HEK293 (cell line): Measurements from ENCODE around the gene ARL15.

Experiments
- BCL11A ChIP-seq: fragments of 450-650 bp; formaldehyde crosslinking; IDR thresholded peaks from 2 replicates; pipeline ENCODE4 v1.5.1; 2016; ENCODE audit warnings: low read depth, missing biosample characterization, missing genetic modification characterization
- MEIS1 ChIP-seq: sonication (generic); formaldehyde crosslinking; IDR thresholded peaks from 2 replicates; pipeline ENCODE4 v1.8.1; 2022; ENCODE audit warnings: missing genetic modification reagents, mild to moderate bottlenecking, borderline replicate concordance
- YY1 ChIP-seq: fragments of 450-650 bp; formaldehyde crosslinking; IDR thresholded peaks from 2 replicates; pipeline ENCODE4 v1.5.1; 2018; ENCODE audit warnings: missing biosample characterization, missing genetic modification characterization
- ZBTB17 ChIP-seq: fragments of 450-650 bp; formaldehyde crosslinking; IDR thresholded peaks from 2 replicates; pipeline ENCODE4 v1.5.1; 2016; ENCODE audit warnings: missing biosample characterization, missing genetic modification characterization
- ZBTB7A ChIP-seq: fragments of 450-650 bp; formaldehyde crosslinking; IDR thresholded peaks from 2 replicates; pipeline ENCODE4 v1.5.1; 2016; ENCODE audit warnings: low read depth, missing biosample characterization, missing genetic modification characterization
- ZNF16 ChIP-seq: fragments of 450-650 bp; formaldehyde crosslinking; IDR thresholded peaks from 2 replicates; pipeline ENCODE4 v1.5.1; 2016; ENCODE audit warnings: low read depth, missing biosample characterization, missing genetic modification characterization
- ZNF214 ChIP-seq: fragments of 450-650 bp; formaldehyde crosslinking; IDR thresholded peaks from 2 replicates; pipeline ENCODE4 v1.5.1; 2017; ENCODE audit warnings: missing biosample characterization, mild to moderate bottlenecking, missing genetic modification characterization, borderline replicate concordance
- ZNF274 ChIP-seq, 2 experiments: fragments of 200-500 bp in 1 of 2; fragments of 450-650 bp in 1 of 2; sonication (Bioruptor generic) in 1 of 2; formaldehyde crosslinking in 1 of 2; IDR thresholded peaks; 2 replicates each; pipeline versions ENCODE4 v1.5.1 to v1.6.1; 2014 to 2016; ENCODE audit warnings: borderline replicate concordance in 1 of 2, inconsistent platforms in 1 of 2, low read length in 1 of 2, missing biosample characterization in 1 of 2, missing genetic modification characterization in 1 of 2
- ZNF514 ChIP-seq: fragments of 450-650 bp; formaldehyde crosslinking; IDR thresholded peaks from 2 replicates; pipeline ENCODE4 v1.5.1; 2016; ENCODE audit warnings: missing biosample characterization, missing genetic modification characterization
- TF ChIP-seq, protein P1 (sequence below): fragments of 450-650 bp; formaldehyde crosslinking; IDR thresholded peaks from 2 replicates; pipeline ENCODE4 v1.5.1; 2016; ENCODE audit warnings: missing biosample characterization, missing genetic modification characterization
- TF ChIP-seq, protein P2 (sequence below): fragments of 450-650 bp; formaldehyde crosslinking; IDR thresholded peaks from 2 replicates; pipeline ENCODE4 v1.5.1; 2016; ENCODE audit warnings: missing biosample characterization, missing genetic modification characterization
- TF ChIP-seq, protein P3 (sequence below): fragments of 450-650 bp; formaldehyde crosslinking; IDR thresholded peaks from 2 replicates; pipeline ENCODE4 v1.5.1; 2016; ENCODE audit warnings: missing biosample characterization, missing genetic modification characterization

DNA sequence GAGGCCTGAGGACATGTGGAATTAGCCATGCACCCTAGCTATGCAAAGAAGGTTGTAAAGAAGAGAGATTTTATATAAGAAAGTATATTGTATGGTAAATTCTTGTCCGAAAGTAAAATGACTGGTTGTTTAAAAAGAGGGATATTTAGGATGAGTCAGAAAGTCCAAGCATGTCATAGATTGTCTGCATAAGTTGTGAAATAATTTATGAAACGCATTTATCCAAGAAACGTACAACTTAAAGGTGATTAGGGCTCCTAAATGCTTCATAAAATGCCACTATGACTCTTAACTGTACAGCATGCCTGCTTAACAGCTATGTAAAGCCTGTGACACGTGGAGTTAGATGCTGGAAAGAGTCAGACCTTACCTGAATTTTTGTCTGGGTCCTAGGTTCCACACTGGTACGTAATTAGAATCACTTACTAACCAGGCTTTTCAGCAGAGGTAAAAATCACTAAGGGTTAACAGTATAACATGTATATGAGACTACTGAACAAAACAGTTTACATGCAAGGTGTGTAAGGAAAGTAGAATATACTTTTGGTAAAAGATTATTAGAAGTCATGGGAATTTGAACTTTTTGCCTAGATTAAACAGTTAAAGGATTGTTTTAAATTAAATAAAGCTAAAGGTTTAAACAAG, 37.0 kb upstream of the ARL15 start:
- TF ChIP-seq ZNF16 (tag by site-specific recombination) = no peak
- TF ChIP-seq BCL11A (tag by site-specific recombination) = no peak
- TF ChIP-seq, protein P1, sequence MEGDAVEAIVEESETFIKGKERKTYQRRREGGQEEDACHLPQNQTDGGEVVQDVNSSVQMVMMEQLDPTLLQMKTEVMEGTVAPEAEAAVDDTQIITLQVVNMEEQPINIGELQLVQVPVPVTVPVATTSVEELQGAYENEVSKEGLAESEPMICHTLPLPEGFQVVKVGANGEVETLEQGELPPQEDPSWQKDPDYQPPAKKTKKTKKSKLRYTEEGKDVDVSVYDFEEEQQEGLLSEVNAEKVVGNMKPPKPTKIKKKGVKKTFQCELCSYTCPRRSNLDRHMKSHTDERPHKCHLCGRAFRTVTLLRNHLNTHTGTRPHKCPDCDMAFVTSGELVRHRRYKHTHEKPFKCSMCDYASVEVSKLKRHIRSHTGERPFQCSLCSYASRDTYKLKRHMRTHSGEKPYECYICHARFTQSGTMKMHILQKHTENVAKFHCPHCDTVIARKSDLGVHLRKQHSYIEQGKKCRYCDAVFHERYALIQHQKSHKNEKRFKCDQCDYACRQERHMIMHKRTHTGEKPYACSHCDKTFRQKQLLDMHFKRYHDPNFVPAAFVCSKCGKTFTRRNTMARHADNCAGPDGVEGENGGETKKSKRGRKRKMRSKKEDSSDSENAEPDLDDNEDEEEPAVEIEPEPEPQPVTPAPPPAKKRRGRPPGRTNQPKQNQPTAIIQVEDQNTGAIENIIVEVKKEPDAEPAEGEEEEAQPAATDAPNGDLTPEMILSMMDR = no peak
- TF ChIP-seq ZNF274 (IDR thresholded peaks at IDR 0.05; ENCODE audit: low read length) = no peak
- no peak for TF ChIP-seq ZNF274 (tag by site-specific recombination; IDR thresholded peaks at IDR 0.05; ENCODE audit: borderline replicate concordance)
- TF ChIP-seq ZBTB17 (tag by site-specific recombination) = no peak
- TF ChIP-seq, protein P2, sequence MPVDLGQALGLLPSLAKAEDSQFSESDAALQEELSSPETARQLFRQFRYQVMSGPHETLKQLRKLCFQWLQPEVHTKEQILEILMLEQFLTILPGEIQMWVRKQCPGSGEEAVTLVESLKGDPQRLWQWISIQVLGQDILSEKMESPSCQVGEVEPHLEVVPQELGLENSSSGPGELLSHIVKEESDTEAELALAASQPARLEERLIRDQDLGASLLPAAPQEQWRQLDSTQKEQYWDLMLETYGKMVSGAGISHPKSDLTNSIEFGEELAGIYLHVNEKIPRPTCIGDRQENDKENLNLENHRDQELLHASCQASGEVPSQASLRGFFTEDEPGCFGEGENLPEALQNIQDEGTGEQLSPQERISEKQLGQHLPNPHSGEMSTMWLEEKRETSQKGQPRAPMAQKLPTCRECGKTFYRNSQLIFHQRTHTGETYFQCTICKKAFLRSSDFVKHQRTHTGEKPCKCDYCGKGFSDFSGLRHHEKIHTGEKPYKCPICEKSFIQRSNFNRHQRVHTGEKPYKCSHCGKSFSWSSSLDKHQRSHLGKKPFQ (tag by site-specific recombination) = no peak
- no peak for TF ChIP-seq ZBTB7A (tag by site-specific recombination)
- no peak for TF ChIP-seq ZNF514 (tag by site-specific recombination)
- TF ChIP-seq MEIS1 = no peak
- TF ChIP-seq, protein P3, sequence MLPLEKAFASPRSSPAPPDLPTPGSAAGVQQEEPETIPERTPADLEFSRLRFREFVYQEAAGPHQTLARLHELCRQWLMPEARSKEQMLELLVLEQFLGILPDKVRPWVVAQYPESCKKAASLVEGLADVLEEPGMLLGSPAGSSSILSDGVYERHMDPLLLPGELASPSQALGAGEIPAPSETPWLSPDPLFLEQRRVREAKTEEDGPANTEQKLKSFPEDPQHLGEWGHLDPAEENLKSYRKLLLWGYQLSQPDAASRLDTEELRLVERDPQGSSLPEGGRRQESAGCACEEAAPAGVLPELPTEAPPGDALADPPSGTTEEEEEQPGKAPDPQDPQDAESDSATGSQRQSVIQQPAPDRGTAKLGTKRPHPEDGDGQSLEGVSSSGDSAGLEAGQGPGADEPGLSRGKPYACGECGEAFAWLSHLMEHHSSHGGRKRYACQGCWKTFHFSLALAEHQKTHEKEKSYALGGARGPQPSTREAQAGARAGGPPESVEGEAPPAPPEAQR (tag by site-specific recombination) = no peak
- no peak for TF ChIP-seq ZNF214 (tag by site-specific recombination)
- TF ChIP-seq YY1 (tag by site-specific recombination) = no peak
